ENCODE data around the gene LRRC70. TPM values are rescaled to one million over a fixed set of nuclear protein-coding genes. Genes with fewer than 3 reads are reported as not detected.

Gene LRRC70
- polyA plus RNA-seq, 4 donors, result 5.5 to 9.2 (median 7.0) TPM

- no peak for DNase-seq (ENCODE audit: low read depth in 4 of 4, low spot score in 3 of 4)
Measured at GRCh38 chr5:62572918-62573514, 5.6 kb upstream of the LRRC70 start.

DNA sequence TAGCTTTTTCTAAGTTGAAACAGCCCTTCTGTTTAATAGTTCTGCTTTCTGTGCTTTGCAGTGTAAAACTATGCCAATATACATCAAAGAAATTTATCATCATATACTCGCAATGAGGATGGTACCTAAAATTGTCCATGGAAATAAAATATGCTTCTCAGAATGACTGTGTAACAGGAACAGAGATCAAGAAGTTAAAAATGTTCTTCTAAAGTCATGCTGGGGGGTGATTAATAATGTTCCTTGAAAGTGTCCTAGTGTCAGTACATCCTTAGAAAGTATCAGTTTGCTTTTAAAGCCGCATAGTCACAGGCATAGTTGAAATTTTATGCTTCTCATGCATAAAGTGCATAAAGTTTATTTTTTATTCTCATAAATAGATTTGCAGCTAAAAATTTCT lies 4.0 kb upstream of the LRRC70 start:
- DNase-seq (ENCODE audit: low read depth in 4 of 4, low spot score in 3 of 4), result no peak

GRCh38 chr5:62575066-62575465 lies 3.6 kb upstream of the LRRC70 start:
- DNase-seq (ENCODE audit: low read depth in 4 of 4, low spot score in 3 of 4), result no peak

DNA sequence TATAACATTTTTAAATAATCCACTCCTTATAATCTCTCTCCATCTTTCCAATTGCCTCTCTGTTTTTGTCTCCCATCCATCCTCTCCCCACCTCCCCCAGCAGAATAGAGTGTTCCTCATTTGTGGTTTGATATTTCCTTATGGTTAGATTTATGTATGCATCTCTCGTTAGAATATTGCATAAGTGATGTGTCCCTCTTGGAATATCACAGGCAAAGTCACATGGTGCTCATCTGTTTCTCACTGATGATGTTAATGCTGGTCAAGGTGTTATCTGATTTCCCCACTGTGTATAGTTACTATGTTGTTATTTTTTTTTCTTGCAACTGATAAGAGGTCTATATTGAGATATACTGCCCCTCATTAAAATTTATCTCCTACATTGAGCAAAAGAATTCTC lies 3.1 kb upstream of the LRRC70 start:
- DNase-seq (ENCODE audit: low read depth in 4 of 4, low spot score in 3 of 4), result no peak

DNA sequence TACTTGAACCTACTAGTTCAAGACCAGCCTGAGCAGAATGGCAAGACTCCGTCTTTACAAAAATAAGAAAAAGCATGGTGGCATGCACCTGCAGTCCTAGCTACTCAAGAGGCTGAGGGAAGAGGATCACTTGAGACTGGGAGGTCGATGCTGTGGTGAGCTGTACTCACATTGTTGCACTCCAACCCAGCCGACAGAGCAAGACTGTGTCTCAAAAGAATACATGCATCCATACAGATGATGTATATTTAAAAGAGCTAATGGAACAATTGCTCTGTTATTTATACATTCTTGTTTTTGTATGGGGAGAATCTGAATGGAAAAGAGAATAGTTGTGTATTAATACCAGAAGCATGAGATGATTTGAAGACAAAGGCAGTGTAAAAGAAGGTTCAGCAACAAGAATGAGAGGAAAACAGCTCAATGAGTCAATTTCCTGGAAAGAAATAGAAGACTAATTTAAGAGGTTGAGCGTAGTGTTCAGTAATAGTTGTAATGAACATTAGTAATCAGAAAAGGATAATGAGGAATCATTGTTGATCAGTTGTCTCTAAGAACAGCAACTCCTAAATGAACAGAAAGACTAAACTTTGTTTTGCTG lies 1.9 kb upstream of the LRRC70 start:
- no peak for DNase-seq (ENCODE audit: low read depth in 4 of 4, low spot score in 3 of 4)

DNA sequence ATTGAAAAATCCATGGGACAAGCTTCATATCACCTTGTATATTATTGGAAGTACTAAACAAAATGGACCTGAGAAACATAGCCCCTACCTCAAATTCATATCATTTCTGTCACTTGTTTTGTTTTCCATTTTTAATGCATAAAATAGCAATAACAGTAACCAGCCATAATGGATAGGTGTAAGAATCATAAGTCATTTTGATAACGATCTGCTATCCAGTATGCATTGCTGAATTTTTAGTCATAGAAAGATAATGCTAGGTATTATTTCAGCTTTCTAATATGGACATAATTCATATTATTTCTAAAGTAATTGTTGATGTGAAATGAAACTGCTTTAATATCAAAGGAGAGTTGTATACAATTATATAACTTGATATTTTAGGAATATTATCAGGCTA lies 1.1 kb upstream of the LRRC70 start:
- DNase-seq (ENCODE audit: low read depth in 4 of 4, low spot score in 3 of 4), result no peak

GRCh38 chr5:62579761-62580160 lies 1.1 kb downstream of the LRRC70 start:
- DNase-seq (ENCODE audit: low read depth in 4 of 4, low spot score in 3 of 4), result no peak

- DNase-seq (ENCODE audit: low read depth in 4 of 4, low spot score in 3 of 4), result no peak
Measured at GRCh38 chr5:62581836-62582597, 3.4 kb downstream of the LRRC70 start.

DNA sequence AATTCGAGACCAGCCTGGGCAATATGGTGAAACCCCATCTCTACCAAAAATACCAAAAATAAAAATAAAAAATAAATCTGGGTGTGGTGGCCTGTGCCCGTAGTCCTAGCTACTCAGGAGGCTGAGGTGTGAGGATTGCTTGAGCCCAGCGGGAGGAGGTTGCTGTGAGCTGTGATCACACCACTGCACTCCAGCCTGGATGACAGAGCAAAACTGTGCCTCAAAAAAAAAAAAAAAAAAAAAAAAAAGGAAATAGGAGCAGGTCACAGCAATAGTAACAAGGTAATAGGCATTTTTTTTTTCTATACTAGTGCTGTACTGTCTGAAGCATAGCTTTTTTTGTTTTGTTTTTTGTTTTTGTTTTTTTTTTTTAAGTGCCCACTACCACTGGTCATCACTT lies 5.8 kb downstream of the LRRC70 start:
- DNase-seq (ENCODE audit: low read depth in 4 of 4, low spot score in 3 of 4), result no peak

DNA sequence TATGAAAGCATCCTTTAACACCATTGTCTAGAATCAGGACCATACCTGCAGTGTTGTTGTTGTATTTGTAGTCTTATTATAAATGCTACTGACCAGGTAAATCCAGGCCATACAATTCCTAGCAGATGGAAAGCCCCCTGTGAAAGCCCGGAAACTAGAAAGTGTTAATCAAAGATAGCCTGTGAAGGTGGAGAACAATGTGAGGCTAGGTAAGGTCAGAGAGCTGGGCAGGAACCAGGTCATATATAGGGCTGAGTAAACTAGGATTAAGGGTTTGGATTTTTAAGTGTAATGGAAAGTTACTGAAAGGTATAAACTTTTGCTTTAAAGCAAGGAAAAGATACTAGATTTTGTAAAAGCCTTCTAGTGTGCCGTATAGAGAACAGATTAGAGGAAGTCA lies 6.7 kb downstream of the LRRC70 start:
- DNase-seq (ENCODE audit: low read depth in 4 of 4, low spot score in 3 of 4), result no peak

GRCh38 chr5:62585751-62586150 lies 7.1 kb downstream of the LRRC70 start:
- no peak for DNase-seq (ENCODE audit: low read depth in 4 of 4, low spot score in 3 of 4)

DNA sequence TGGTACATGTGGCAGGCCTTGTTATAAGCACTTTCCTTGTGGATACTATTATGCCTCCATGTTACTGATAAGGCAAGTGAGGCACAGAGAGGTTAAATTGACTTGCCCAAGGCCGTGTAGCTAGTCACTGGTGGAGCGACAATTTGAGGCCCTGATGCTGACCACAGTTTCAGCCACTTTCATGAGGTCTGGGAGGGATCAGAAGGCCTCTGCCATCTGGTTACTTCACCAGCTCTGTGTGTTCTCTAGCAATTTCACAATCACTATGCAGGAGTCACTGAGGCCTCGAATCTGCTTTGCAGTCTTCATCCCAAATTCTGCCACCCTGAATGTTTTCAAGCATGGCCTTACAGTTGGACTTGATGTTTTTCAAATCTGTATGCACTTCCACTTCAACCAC lies 9.1 kb downstream of the LRRC70 start:
- DNase-seq (ENCODE audit: low read depth in 4 of 4, low spot score in 3 of 4), result no peak

GRCh38 chr5:62588668-62589067 lies 10.0 kb downstream of the LRRC70 start:
- DNase-seq (ENCODE audit: low read depth in 4 of 4, low spot score in 3 of 4), result no peak

GRCh38 chr5:62589504-62589903 lies 10.9 kb downstream of the LRRC70 start:
- DNase-seq (ENCODE audit: low read depth in 4 of 4, low spot score in 3 of 4), result no peak

GRCh38 chr5:62590387-62590786 lies 11.8 kb downstream of the LRRC70 start:
- no peak for DNase-seq (ENCODE audit: low read depth in 4 of 4, low spot score in 3 of 4)

GRCh38 chr5:62592558-62592957 lies 13.9 kb downstream of the LRRC70 start:
- no peak for DNase-seq (ENCODE audit: low read depth in 4 of 4, low spot score in 3 of 4)

DNA sequence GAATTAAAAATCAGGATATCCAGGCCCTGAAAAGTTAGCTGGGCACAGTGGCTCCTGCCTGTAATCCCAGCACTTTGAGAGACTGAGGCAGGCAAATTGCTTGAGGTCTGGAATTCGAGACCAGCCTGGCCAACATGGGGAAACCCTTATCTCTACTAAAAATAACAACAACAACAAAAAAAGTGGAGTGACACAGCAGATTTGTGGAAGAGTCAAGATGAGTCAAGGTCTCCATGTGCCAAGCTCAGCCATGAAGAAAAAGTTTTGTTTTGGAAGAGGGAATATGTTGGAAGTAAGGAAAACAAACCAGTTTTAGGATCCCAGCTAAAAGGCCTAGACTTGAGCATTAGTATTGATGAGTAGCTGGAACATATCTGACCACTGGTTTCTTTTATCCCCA lies 14.7 kb downstream of the LRRC70 start:
- no peak for DNase-seq (ENCODE audit: low read depth in 4 of 4, low spot score in 3 of 4)

DNA sequence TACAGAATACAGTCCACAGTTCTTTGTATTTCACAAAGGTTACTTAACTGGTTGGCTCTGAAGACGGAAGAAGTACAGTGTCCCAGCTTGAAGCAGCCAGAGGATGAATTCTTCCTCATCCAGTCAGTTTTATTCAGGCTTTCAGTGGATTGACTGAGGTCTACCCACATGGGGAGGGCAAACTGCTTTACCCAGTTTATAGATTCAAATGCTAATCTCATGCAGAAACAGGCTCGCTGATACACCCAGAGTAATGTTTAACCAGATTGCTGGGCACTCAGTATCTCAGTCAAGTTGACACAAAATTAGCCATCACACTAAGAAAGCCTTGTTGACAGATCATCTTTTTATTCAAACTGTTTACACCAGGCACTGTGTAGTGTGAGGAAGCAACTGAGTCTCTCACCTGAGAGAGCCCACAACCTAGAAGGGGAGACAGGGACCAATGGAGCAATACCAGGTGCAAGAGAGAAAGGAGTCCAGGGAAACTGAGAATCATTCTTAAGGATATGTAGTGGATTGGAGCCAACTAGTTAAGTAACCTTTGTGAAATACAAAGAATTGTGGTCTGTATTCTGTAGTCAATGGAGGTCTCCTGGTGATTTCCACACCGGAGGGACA lies 15.9 kb downstream of the LRRC70 start:
- no peak for DNase-seq (ENCODE audit: low read depth in 4 of 4, low spot score in 3 of 4)

DNA sequence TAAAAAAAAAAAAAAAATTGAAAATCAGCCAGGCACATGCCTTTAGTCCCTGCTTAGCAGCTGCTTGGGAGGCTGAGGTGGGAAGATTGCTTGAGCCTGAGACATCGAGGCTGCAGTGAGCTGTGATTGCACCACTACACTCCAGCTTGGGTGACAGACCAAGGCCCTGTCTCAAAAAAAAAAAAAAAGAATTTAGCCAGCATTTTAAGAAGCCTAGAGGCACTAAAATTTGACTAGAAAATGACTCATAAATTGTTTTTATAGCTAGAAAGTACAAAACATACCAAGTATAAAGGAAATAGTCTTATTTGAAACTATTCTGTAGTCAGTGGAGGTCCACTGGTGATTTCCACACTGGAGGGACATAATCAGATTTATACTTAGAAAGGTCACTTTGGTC lies 17.5 kb downstream of the LRRC70 start:
- no peak for DNase-seq (ENCODE audit: low read depth in 4 of 4, low spot score in 3 of 4)

DNA sequence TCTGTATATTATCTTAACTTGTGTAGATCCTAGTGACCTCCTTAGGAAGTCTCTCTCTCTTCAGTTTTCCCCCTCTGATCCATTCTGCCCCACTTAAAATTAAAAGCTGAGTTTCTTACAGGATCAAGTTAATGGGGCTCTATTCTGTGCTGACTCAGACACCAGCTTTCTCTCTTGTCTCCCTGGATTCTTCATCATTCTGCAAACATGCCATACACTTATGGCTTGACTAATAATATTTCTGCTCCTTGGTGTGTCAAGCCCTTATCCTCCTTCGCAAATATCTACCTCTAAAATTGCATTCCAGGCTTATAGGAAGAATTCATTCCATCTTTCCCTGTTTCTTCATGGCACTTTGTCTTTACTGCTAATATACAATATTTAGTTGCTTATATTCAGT lies 18.1 kb downstream of the LRRC70 start:
- DNase-seq (ENCODE audit: low read depth in 4 of 4, low spot score in 3 of 4), result no peak

GRCh38 chr5:62597314-62597713 lies 18.7 kb downstream of the LRRC70 start:
- no peak for DNase-seq (ENCODE audit: low read depth in 4 of 4, low spot score in 3 of 4)
